Measurements from ENCODE around the gene DDX3X.
"Not testable (repeated sequence)": the region's sequence is repeated elsewhere in the genome, so short reads cannot be mapped to it uniquely, and the experiment has no call there.

The DDX3X gene

DNA sequence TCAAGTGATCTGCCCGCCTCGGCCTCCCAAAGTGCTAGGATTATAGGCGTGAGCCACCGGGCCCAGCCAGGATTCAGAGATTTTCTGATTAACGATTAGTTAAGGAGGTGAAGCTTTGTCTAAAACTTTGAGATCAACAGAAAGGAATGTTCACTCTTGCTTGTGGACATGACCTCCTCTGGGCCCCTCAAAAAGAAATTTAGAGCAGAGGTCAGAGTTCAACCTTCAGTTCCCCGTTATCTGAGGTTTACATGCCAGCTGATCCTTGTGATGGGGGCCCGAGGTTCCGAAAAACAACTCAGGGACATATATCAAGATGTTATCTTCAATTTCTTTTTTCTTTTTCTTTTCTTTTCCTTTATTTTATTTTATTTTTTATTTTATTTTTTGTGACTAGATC, 54.6 kb downstream of the DDX3X start:
- Histone ChIP-seq H3K36me3 (ENCODE audit: insufficient read depth, low read length) (no peaks in the 10 kb centered on the region), H3K4me1 (ENCODE audit: insufficient read depth, low read length, poor library complexity, severe bottlenecking) (no peaks in the 10 kb centered on the region), H3K9me3 (ENCODE audit: insufficient read depth, low read depth, low read length) (no peaks in the 10 kb centered on the region), H3F3A (ENCODE audit: low read depth) (no peaks in the 10 kb centered on the region), H3K4me3 (ENCODE audit: low read length, poor library complexity, severe bottlenecking) (no peak overlapping the region), H3K4me2 (ENCODE audit: low read depth, low read length, poor library complexity, severe bottlenecking) (no peak overlapping the region), H3K9me2 (replicated peaks; ENCODE audit: low read depth, low read length) (no peaks in the 10 kb centered on the region), H2AFZ (ENCODE audit: low read length) (no peak overlapping the region), H3K27me3 (ENCODE audit: insufficient read depth, low read length, poor library complexity, severe bottlenecking) (no peaks in the 10 kb centered on the region), H3K79me2 (ENCODE audit: insufficient read depth, low read length) (no peaks in the 10 kb centered on the region), H3K9ac (ENCODE audit: low read depth, low read length, poor library complexity, severe bottlenecking) (no peak overlapping the region), H4K20me1 (ENCODE audit: insufficient read depth, low read length, poor library complexity, severe bottlenecking) (no peaks in the 10 kb centered on the region)
- TF ChIP-seq, protein P1, sequence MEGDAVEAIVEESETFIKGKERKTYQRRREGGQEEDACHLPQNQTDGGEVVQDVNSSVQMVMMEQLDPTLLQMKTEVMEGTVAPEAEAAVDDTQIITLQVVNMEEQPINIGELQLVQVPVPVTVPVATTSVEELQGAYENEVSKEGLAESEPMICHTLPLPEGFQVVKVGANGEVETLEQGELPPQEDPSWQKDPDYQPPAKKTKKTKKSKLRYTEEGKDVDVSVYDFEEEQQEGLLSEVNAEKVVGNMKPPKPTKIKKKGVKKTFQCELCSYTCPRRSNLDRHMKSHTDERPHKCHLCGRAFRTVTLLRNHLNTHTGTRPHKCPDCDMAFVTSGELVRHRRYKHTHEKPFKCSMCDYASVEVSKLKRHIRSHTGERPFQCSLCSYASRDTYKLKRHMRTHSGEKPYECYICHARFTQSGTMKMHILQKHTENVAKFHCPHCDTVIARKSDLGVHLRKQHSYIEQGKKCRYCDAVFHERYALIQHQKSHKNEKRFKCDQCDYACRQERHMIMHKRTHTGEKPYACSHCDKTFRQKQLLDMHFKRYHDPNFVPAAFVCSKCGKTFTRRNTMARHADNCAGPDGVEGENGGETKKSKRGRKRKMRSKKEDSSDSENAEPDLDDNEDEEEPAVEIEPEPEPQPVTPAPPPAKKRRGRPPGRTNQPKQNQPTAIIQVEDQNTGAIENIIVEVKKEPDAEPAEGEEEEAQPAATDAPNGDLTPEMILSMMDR (conservative IDR thresholded peaks at IDR 0.05; ENCODE audit: low read length) = no peak
- TF ChIP-seq EZH2phosphoT487 (IDR thresholded peaks at IDR 0.05; ENCODE audit: borderline replicate concordance) = no peak

DNA sequence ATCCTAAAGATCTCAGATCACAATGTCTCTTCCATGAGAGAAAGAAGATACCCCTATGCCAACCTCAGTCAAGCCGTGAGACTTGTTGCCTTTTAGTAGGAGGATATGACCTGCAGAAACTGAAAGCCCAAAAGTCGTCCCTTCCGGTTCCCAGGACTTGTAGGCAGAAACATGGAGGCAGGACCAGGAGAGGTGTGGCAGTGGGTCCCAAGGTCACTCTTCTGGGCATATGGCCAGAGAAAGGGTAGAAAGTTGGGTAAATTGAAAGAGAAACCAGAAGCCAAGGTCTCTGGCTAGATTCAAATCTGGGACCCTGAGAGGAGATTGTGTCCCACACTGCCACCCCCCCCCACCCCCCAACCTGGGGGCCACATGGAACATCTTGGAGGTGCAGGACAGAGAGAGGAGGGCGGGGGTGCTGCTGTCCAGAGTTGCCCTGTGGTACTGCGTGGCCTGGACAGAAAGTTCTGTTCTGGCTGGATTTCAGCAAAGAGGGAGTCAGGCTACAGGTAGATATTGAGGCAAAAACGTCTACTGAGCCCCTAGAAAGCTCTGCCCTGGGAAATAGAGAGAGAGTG, 55.4 kb downstream of the DDX3X start:
- no peak overlapping the region for H3K9ac ChIP-seq (ENCODE audit: low read depth, low read length, poor library complexity, severe bottlenecking)
- H3K79me2 ChIP-seq (ENCODE audit: insufficient read depth, low read length) = no peaks in the 10 kb centered on the region
- no peak for TF ChIP-seq EZH2phosphoT487 (IDR thresholded peaks at IDR 0.05; ENCODE audit: borderline replicate concordance)
- TF ChIP-seq, protein P1 (conservative IDR thresholded peaks at IDR 0.05; ENCODE audit: low read length) = no peak
- no peak overlapping the region for H2AFZ ChIP-seq (ENCODE audit: low read length)
- H3K9me2 ChIP-seq (replicated peaks; ENCODE audit: low read depth, low read length) = no peaks in the 10 kb centered on the region
- no peak overlapping the region for H3K4me3 ChIP-seq (ENCODE audit: low read length, poor library complexity, severe bottlenecking)
- no peaks in the 10 kb centered on the region for H4K20me1 ChIP-seq (ENCODE audit: insufficient read depth, low read length, poor library complexity, severe bottlenecking)
- H3K27me3 ChIP-seq (ENCODE audit: insufficient read depth, low read length, poor library complexity, severe bottlenecking) = no peaks in the 10 kb centered on the region
- no peaks in the 10 kb centered on the region for H3F3A ChIP-seq (ENCODE audit: low read depth)
- H3K4me2 ChIP-seq (ENCODE audit: low read depth, low read length, poor library complexity, severe bottlenecking) = no peak overlapping the region
- no peaks in the 10 kb centered on the region for H3K4me1 ChIP-seq (ENCODE audit: insufficient read depth, low read length, poor library complexity, severe bottlenecking)
- H3K36me3 ChIP-seq (ENCODE audit: insufficient read depth, low read length) = no peaks in the 10 kb centered on the region
- no peaks in the 10 kb centered on the region for H3K9me3 ChIP-seq (ENCODE audit: insufficient read depth, low read depth, low read length)

DNA sequence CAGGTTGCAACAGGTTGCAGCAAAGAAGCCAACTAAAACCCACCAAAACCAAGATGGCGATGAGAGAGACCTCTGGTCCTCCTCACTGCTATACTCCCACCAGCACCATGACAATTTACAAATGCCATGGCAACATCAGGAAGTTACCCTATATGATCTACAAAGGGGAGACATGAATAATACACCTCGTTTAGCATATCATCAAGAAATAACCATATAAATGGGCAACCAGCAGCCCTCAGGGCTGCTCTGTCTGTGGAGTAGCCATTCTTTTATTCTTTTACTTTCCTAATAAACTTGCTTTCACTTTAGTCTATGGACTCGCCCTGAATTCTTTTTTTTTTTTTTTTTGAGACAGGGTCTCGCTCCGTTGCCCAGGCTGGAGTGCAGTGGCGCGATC, 56.6 kb downstream of the DDX3X start:
- H3K4me2 ChIP-seq (ENCODE audit: low read depth, low read length, poor library complexity, severe bottlenecking); H3K4me3 ChIP-seq (ENCODE audit: low read length, poor library complexity, severe bottlenecking); H3K9me3 ChIP-seq (ENCODE audit: insufficient read depth, low read depth, low read length); H3K9me2 ChIP-seq (replicated peaks; ENCODE audit: low read depth, low read length); H3K79me2 ChIP-seq (ENCODE audit: insufficient read depth, low read length); H3K27me3 ChIP-seq (ENCODE audit: insufficient read depth, low read length, poor library complexity, severe bottlenecking); H3K9ac ChIP-seq (ENCODE audit: low read depth, low read length, poor library complexity, severe bottlenecking); H3F3A ChIP-seq (ENCODE audit: low read depth); H3K36me3 ChIP-seq (ENCODE audit: insufficient read depth, low read length); H4K20me1 ChIP-seq (ENCODE audit: insufficient read depth, low read length, poor library complexity, severe bottlenecking); H2AFZ ChIP-seq (ENCODE audit: low read length); H3K4me1 ChIP-seq (ENCODE audit: insufficient read depth, low read length, poor library complexity, severe bottlenecking): not testable (repeated sequence)

DNA sequence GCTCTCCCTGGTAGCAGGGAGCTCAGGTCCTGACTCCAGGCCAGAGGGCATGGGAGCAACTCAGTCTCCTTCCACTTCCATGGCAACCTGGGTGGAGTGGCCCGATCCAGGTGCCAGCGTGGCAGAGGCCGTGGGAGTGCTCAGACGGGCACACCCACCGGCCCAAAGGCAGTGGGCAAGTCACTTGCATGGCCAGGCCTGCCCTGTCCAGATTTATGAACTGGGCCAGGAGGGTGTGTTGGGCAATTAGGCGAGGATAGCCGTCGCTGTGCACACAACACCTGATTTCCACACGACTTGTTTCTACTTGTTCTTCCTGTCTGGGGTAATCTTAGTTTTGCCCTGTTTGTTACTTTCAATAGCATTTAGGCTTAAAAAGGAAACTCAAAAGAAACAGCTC, 57.6 kb downstream of the DDX3X start:
- Histone ChIP-seq H3F3A (ENCODE audit: low read depth) (no peaks in the 10 kb centered on the region), H3K9me2 (replicated peaks; ENCODE audit: low read depth, low read length) (no peaks in the 10 kb centered on the region), H3K27me3 (ENCODE audit: insufficient read depth, low read length, poor library complexity, severe bottlenecking) (no peaks in the 10 kb centered on the region), H2AFZ (ENCODE audit: low read length) (no peak overlapping the region), H3K4me1 (ENCODE audit: insufficient read depth, low read length, poor library complexity, severe bottlenecking) (no peaks in the 10 kb centered on the region), H3K79me2 (ENCODE audit: insufficient read depth, low read length) (no peaks in the 10 kb centered on the region), H3K36me3 (ENCODE audit: insufficient read depth, low read length) (no peaks in the 10 kb centered on the region), H3K9ac (ENCODE audit: low read depth, low read length, poor library complexity, severe bottlenecking) (no peak overlapping the region), H3K4me2 (ENCODE audit: low read depth, low read length, poor library complexity, severe bottlenecking) (no peak overlapping the region), H4K20me1 (ENCODE audit: insufficient read depth, low read length, poor library complexity, severe bottlenecking) (no peaks in the 10 kb centered on the region), H3K4me3 (ENCODE audit: low read length, poor library complexity, severe bottlenecking) (no peak overlapping the region), H3K9me3 (ENCODE audit: insufficient read depth, low read depth, low read length) (no peaks in the 10 kb centered on the region)
- TF ChIP-seq EZH2phosphoT487 (IDR thresholded peaks at IDR 0.05; ENCODE audit: borderline replicate concordance) = no peak
- TF ChIP-seq, protein P1 (conservative IDR thresholded peaks at IDR 0.05; ENCODE audit: low read length) = no peak
